HCT116 (cell line): ENCODE data around the gene FAM120A. TPM values are rescaled to one million over a fixed set of nuclear protein-coding genes. Genes with fewer than 3 reads are reported as not detected.

Source experiments
- ATAC-seq: fragments of 200-7000 bp; cut with Tn5 transposase; 2 replicates; pipeline ENCODE4 v1.9.1; 2020; ENCODE audit warnings: mild to moderate bottlenecking, moderate library complexity
- BruUV-seq: library from RNA; stranded (reverse); fragments of 400-500 nt; replicated peaks from 2 replicates; lab custom pipeline; 2021; lab: Mats Ljungman, UMichigan
- CTCF ChIA-PET: fragments of 300-600 bp; sonication (Branson Sonifier 250); formaldehyde crosslinking; loops from one replicate; lab custom pipeline; 2021; ENCODE audit warnings: antibody characterized with exemption; lab: Charles Lee
- POLR2A ChIA-PET: fragments of 300-600, 350-600 bp; sonication (Branson Sonifier 250); formaldehyde crosslinking; loops from one replicate; lab custom pipeline; 2021; ENCODE audit warnings: antibody characterized with exemption; lab: Charles Lee
- RAD21 ChIA-PET, 2 experiments: fragments of 300-600 bp; sonication (Branson Sonifier 250); formaldehyde crosslinking; loops; one replicate each; lab custom pipeline; 2023; ENCODE audit warnings: low total read pairs in 2 of 2; ENCODE audit not compliant: uncharacterized antibody in 2 of 2, unreplicated experiment in 2 of 2, low non-redundant PET in 1 of 2; lab: Charles Lee
- DNase-seq: peaks from one replicate; pipeline ENCODE4 v3.0.0-alpha.2; 2010; ENCODE audit warnings: low read depth, low spot score
- H2AFZ ChIP-seq: fragments of 200-600 bp; shearing (Covaris generic), sonication (generic); 2 replicates; pipeline ENCODE4 v1.6.1; 2017; ENCODE audit warnings: low read depth, mixed run types, mixed read lengths, antibody characterized with exemption, low read length; ENCODE audit not compliant: poor library complexity, severe bottlenecking
- H3K27ac ChIP-seq: 2 replicates; pipeline ENCODE4 v1.5.1; 2012; ENCODE audit warnings: low read depth, low read length
- H3K27me3 ChIP-seq: fragments of 200-600 bp; sonication (generic); 2 replicates; pipeline ENCODE4 v1.6.1; 2016; ENCODE audit warnings: mixed run types, low read length, mixed read lengths; ENCODE audit not compliant: insufficient read depth
- H3K36me3 ChIP-seq, 2 experiments: fragments of 200-500 bp in 1 of 2; fragments of 200-600 bp in 1 of 2; sonication (Bioruptor generic) in 1 of 2; sonication (generic) in 1 of 2; 2 replicates each; pipeline versions ENCODE4 v1.5.1 to v1.6.1; 2014 to 2016; ENCODE audit warnings: low read length in 2 of 2, inconsistent platforms in 1 of 2, mixed read lengths in 1 of 2, mixed run types in 1 of 2; ENCODE audit not compliant: insufficient read depth in 2 of 2, control insufficient read depth in 1 of 2
- H3K4me1 ChIP-seq, 2 experiments: fragments of 200-600 bp in 1 of 2; sonication (generic) in 1 of 2; 2 replicates each; pipeline versions ENCODE4 v1.5.1 to v1.6.1; 2012 to 2017; ENCODE audit warnings: low read length in 2 of 2, inconsistent platforms in 1 of 2, mild to moderate bottlenecking in 1 of 2, mixed read lengths in 1 of 2, mixed run types in 1 of 2, moderate library complexity in 1 of 2; ENCODE audit not compliant: insufficient read depth in 2 of 2, control insufficient read depth in 1 of 2
- H3K4me2 ChIP-seq: fragments of 200-600 bp; sonication (generic); 2 replicates; pipeline ENCODE4 v1.6.1; 2017; ENCODE audit warnings: mixed run types, low read length, mixed read lengths
- H3K4me3 ChIP-seq, 2 experiments: fragments of 200-600 bp in 1 of 2; sonication (generic) in 1 of 2; replicated peaks in 1 of 2; 2 replicates each; pipeline ENCODE4 v1.5.1; 2011 to 2016; ENCODE audit warnings: low read length in 2 of 2, control low read depth in 1 of 2, low read depth in 1 of 2, mild to moderate bottlenecking in 1 of 2, mixed read lengths in 1 of 2, mixed run types in 1 of 2
- H3K79me2 ChIP-seq: fragments of 200-600 bp; sonication (generic); 2 replicates; pipeline ENCODE4 v1.6.1; 2017; ENCODE audit warnings: mild to moderate bottlenecking, mixed run types, low read length, moderate library complexity, mixed read lengths; ENCODE audit not compliant: insufficient read depth
- H3K9ac ChIP-seq: fragments of 200-600 bp; sonication (generic); 2 replicates; pipeline ENCODE4 v1.6.1; 2016; ENCODE audit warnings: low read length, mixed read lengths
- H3K9me2 ChIP-seq: fragments of 200-600 bp; sonication (generic), shearing (Covaris generic); 2 replicates; pipeline ENCODE4 v1.6.1; 2017; ENCODE audit warnings: mixed run types, mild to moderate bottlenecking, moderate library complexity; ENCODE audit not compliant: insufficient read depth
- H3K9me3 ChIP-seq, 2 experiments: fragments of 200-500 bp in 1 of 2; fragments of 200-600 bp in 1 of 2; sonication (Bioruptor generic) in 1 of 2; sonication (generic) in 1 of 2; 2 replicates each; pipeline ENCODE4 v1.6.1; 2014 to 2017; ENCODE audit warnings: low read length in 2 of 2, mixed read lengths in 2 of 2, inconsistent platforms in 1 of 2, low read depth in 1 of 2, mild to moderate bottlenecking in 1 of 2, mixed run types in 1 of 2, moderate library complexity in 1 of 2; ENCODE audit not compliant: control insufficient read depth in 1 of 2, insufficient read depth in 1 of 2
- H4K20me1 ChIP-seq: fragments of 200-600 bp; sonication (generic), shearing (Covaris generic); 2 replicates; pipeline ENCODE4 v1.6.1; 2017; ENCODE audit warnings: mixed run types, mild to moderate bottlenecking, moderate library complexity; ENCODE audit not compliant: insufficient read depth
- CBX3 ChIP-seq: IDR thresholded peaks from 2 replicates; pipeline ENCODE4 v1.6.1; 2012; ENCODE audit warnings: low read depth
- CEBPB ChIP-seq: IDR thresholded peaks from 2 replicates; pipeline ENCODE4 v1.6.1; 2012; ENCODE audit warnings: low read depth
- EGR1 ChIP-seq: IDR thresholded peaks from 2 replicates; pipeline ENCODE4 v1.6.1; 2012; ENCODE audit warnings: low read depth
- ELF1 ChIP-seq: IDR thresholded peaks from 2 replicates; pipeline ENCODE4 v1.6.1; 2012; ENCODE audit warnings: low read depth, borderline replicate concordance
- EZH2 ChIP-seq: fragments of 200-600 bp; sonication (generic); IDR thresholded peaks from 2 replicates; pipeline ENCODE4 v1.6.1; 2017; ENCODE audit warnings: antibody characterized with exemption, mixed run types
- FOSL1 ChIP-seq: IDR thresholded peaks from 2 replicates; pipeline ENCODE4 v1.6.1; 2012; ENCODE audit warnings: low read depth
- JUND ChIP-seq: IDR thresholded peaks from 2 replicates; pipeline ENCODE4 v1.6.1; 2012
- MAX ChIP-seq: IDR thresholded peaks from 2 replicates; pipeline ENCODE4 v1.6.1; 2012
- POLR2A ChIP-seq: IDR thresholded peaks from 2 replicates; pipeline ENCODE4 v1.7.0; 2011; ENCODE audit warnings: borderline replicate concordance; ENCODE audit not compliant: insufficient read depth, insufficient read length; ENCODE audit errors: extremely low read depth
- RAD21 ChIP-seq: IDR thresholded peaks from 2 replicates; pipeline ENCODE4 v1.6.1; 2012; ENCODE audit warnings: low read depth, mild to moderate bottlenecking
- SIN3A ChIP-seq: IDR thresholded peaks from 2 replicates; pipeline ENCODE4 v1.6.1; 2012; ENCODE audit warnings: low read depth
- SP1 ChIP-seq: IDR thresholded peaks from 2 replicates; pipeline ENCODE4 v1.6.1; 2012; ENCODE audit warnings: low read depth
- TCF7L2 ChIP-seq: IDR thresholded peaks from 2 replicates; pipeline ENCODE4 v1.7.0; 2011; ENCODE audit warnings: borderline replicate concordance, inconsistent platforms; ENCODE audit not compliant: insufficient read depth, insufficient read length; ENCODE audit errors: extremely low read depth
- YY1 ChIP-seq: IDR thresholded peaks from 2 replicates; pipeline ENCODE4 v1.6.1; 2011; ENCODE audit warnings: low read length, low read depth, moderate library complexity, mild to moderate bottlenecking; ENCODE audit not compliant: insufficient replicate concordance; ENCODE audit errors: extremely low read depth
- ZBTB33 ChIP-seq: IDR thresholded peaks from 2 replicates; pipeline ENCODE4 v1.6.1; 2011; ENCODE audit warnings: mild to moderate bottlenecking, low read length, moderate library complexity; ENCODE audit not compliant: insufficient replicate concordance; ENCODE audit errors: extremely low read depth
- ZFX ChIP-seq: fragments of 450-650 bp; IDR thresholded peaks from 2 replicates; pipeline ENCODE4 v1.6.1; 2017
- ZNF274 ChIP-seq: fragments of 200-500 bp; sonication (Bioruptor generic); IDR thresholded peaks from 2 replicates; pipeline ENCODE4 v1.6.1; 2014; ENCODE audit warnings: mild to moderate bottlenecking, low read depth, low read length, inconsistent platforms
- intact Hi-C: fragments of 100-400 bp; cut with micrococcal nuclease; formaldehyde crosslinking; loops from 2 replicates; pipeline ENCODE4 v1.10.0; 2022
- total RNA-seq: library from RNA; stranded (reverse); gene quantifications from one replicate; pipeline ENCODE4 v1.2.1, GENCODE V29; 2021; ENCODE audit not compliant: unreplicated experiment
- TF ChIP-seq, protein P1 (sequence below): IDR thresholded peaks from 2 replicates; pipeline ENCODE4 v1.6.1; 2012; ENCODE audit warnings: low read depth
- TF ChIP-seq, protein P2 (sequence below): IDR thresholded peaks from 2 replicates; pipeline ENCODE4 v1.6.1; 2012

FAM120A gene
- total RNA-seq, 1 experiment from 2014 or later: 122 TPM

DNA sequence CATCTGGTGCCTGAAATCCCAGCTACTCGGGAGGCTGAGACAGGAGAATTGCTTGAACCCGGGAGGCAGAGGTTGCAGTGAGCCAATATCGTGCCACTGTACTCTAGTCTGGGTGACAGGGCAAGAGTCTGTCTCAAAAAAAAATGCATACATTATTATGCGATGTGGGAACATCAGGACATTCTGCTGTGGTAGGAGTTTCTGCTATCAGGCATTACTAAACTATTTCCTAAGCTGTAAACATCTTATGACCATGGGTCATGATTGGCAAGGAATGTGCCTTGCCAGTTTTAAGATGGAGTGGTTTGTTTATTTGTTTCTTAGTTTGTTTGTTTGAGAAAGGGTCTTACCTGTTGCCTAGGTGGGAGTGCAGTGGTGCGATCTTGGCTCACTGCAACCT is 45.1 kb upstream of the FAM120A start:
- TF ChIP-seq FOSL1 (no peak), TCF7L2 (no peak), RAD21 (no peak), ZBTB33 (no peak), ELF1 (no peak), POLR2A (no peak), CBX3 (no peak), CEBPB (no peak), SP1 (no peak), YY1 (no peak), SIN3A (no peak), ZNF274 (no peak), ZFX (no peak), EGR1 (no peak), EZH2 (no peak), JUND (no peak), MAX (no peak)
- TF ChIP-seq, protein P1, sequence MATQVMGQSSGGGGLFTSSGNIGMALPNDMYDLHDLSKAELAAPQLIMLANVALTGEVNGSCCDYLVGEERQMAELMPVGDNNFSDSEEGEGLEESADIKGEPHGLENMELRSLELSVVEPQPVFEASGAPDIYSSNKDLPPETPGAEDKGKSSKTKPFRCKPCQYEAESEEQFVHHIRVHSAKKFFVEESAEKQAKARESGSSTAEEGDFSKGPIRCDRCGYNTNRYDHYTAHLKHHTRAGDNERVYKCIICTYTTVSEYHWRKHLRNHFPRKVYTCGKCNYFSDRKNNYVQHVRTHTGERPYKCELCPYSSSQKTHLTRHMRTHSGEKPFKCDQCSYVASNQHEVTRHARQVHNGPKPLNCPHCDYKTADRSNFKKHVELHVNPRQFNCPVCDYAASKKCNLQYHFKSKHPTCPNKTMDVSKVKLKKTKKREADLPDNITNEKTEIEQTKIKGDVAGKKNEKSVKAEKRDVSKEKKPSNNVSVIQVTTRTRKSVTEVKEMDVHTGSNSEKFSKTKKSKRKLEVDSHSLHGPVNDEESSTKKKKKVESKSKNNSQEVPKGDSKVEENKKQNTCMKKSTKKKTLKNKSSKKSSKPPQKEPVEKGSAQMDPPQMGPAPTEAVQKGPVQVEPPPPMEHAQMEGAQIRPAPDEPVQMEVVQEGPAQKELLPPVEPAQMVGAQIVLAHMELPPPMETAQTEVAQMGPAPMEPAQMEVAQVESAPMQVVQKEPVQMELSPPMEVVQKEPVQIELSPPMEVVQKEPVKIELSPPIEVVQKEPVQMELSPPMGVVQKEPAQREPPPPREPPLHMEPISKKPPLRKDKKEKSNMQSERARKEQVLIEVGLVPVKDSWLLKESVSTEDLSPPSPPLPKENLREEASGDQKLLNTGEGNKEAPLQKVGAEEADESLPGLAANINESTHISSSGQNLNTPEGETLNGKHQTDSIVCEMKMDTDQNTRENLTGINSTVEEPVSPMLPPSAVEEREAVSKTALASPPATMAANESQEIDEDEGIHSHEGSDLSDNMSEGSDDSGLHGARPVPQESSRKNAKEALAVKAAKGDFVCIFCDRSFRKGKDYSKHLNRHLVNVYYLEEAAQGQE: no peak
- TF ChIP-seq, protein P2, sequence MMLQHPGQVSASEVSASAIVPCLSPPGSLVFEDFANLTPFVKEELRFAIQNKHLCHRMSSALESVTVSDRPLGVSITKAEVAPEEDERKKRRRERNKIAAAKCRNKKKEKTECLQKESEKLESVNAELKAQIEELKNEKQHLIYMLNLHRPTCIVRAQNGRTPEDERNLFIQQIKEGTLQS: no peak
- RAD21 ChIA-PET: no interaction called here
- H3K4me3 ChIP-seq: no peak overlapping the region
- H3K27ac ChIP-seq: no peak overlapping the region
- H2AFZ ChIP-seq: no peak overlapping the region
- H3K9me2 ChIP-seq: no peaks in the 10 kb centered on the region
- no peaks in the 10 kb centered on the region for H3K9me3 ChIP-seq
- CTCF ChIA-PET: no interaction called here
- H3K79me2 ChIP-seq: no peaks in the 10 kb centered on the region
- no peaks in the 10 kb centered on the region for H3K36me3 ChIP-seq
- ATAC-seq (no peak), DNase-seq (no peak)
- no TSS peak for BruUV-seq
- POLR2A ChIA-PET: no interaction called here
- no peak overlapping the region for H3K4me2 ChIP-seq
- H3K9ac ChIP-seq: no peak overlapping the region
- 0 out of 4 replicates have a peak, but pooled peaks cover 0 to 3% of the 10 kb centered on the region in 2 experiments for H3K4me1 ChIP-seq
- no peaks in the 10 kb centered on the region for H3K27me3 ChIP-seq
- intact Hi-C loops: no loop called here
- no peaks in the 10 kb centered on the region for H4K20me1 ChIP-seq
